Liver (tissue), 9 donors: ENCODE results near the gene FMN2. TPM values are rescaled to one million over a fixed set of nuclear protein-coding genes. Genes with fewer than 3 reads are reported as not detected.

ENCODE experiments used
- DNase-seq: peaks from one replicate; pipeline ENCODE4 v3.0.0-alpha.2; 2017; ENCODE audit warnings: low spot score
- H3K27ac ChIP-seq, 2 donors: one replicate each; pipeline ENCODE4 v1.7.0; 2013; ENCODE audit warnings: inconsistent platforms in 2 of 2, low read length in 2 of 2, control low read depth in 1 of 2, low read depth in 1 of 2, mild to moderate bottlenecking in 1 of 2
- H3K27me3 ChIP-seq, 4 donors: one replicate each; pipeline versions ENCODE4 v1.6.1 to v1.7.0; 2013; ENCODE audit warnings: low read length in 3 of 4, inconsistent platforms in 1 of 4, mild to moderate bottlenecking in 1 of 4, moderate library complexity in 1 of 4; ENCODE audit not compliant: control insufficient read depth in 4 of 4, insufficient read depth in 4 of 4
- H3K36me3 ChIP-seq, 4 donors: one replicate each; pipeline versions ENCODE4 v1.6.1 to v1.7.0; 2013; ENCODE audit warnings: low read length in 3 of 4, mild to moderate bottlenecking in 3 of 4, low read depth in 1 of 4, moderate library complexity in 1 of 4; ENCODE audit not compliant: control insufficient read depth in 4 of 4, insufficient read depth in 3 of 4
- H3K4me1 ChIP-seq, 4 donors: one replicate each; pipeline versions ENCODE4 v1.6.1 to v1.7.0; 2013; ENCODE audit warnings: low read length in 3 of 4, mild to moderate bottlenecking in 3 of 4, moderate library complexity in 1 of 4; ENCODE audit not compliant: control insufficient read depth in 4 of 4, insufficient read depth in 4 of 4
- H3K4me3 ChIP-seq, 3 donors: one replicate each; pipeline versions ENCODE4 v1.6.1 to v1.7.0; 2013; ENCODE audit warnings: low read length in 3 of 3, control low read depth in 1 of 3, low read depth in 1 of 3, mild to moderate bottlenecking in 1 of 3
- H3K9ac ChIP-seq, 2 donors: one replicate each; pipeline ENCODE4 v1.7.0; 2013; ENCODE audit warnings: low read length in 2 of 2, mild to moderate bottlenecking in 2 of 2, moderate library complexity in 2 of 2, control low read depth in 1 of 2, low read depth in 1 of 2
- H3K9me3 ChIP-seq, 4 donors: one replicate each; pipeline versions ENCODE4 v1.6.1 to v1.7.0; 2013; ENCODE audit warnings: low read length in 3 of 4; ENCODE audit not compliant: control insufficient read depth in 4 of 4
- EGR1 ChIP-seq, 2 donors: IDR thresholded peaks; 2 replicates each; pipeline ENCODE4 v1.6.1; 2016 to 2018; ENCODE audit warnings: antibody characterized with exemption in 2 of 2, low read depth in 2 of 2
- FOXA1 ChIP-seq: IDR thresholded peaks from 2 replicates; pipeline ENCODE4 v1.6.1; 2016; ENCODE audit warnings: antibody characterized with exemption
- FOXA2 ChIP-seq: IDR thresholded peaks from 2 replicates; pipeline ENCODE4 v1.6.1; 2016; ENCODE audit warnings: antibody characterized with exemption
- GABPA ChIP-seq, 2 donors: IDR thresholded peaks in 1 of 2; conservative IDR thresholded peaks in 1 of 2; 2 replicates each; pipeline ENCODE4 v1.6.1; 2016; ENCODE audit warnings: antibody characterized with exemption in 2 of 2, mild to moderate bottlenecking in 1 of 2, moderate library complexity in 1 of 2
- HNF4A ChIP-seq, 2 donors: conservative IDR thresholded peaks; 2 replicates each; pipeline ENCODE4 v1.6.1; 2016; ENCODE audit warnings: antibody characterized with exemption in 2 of 2, mild to moderate bottlenecking in 2 of 2
- HNF4G ChIP-seq: IDR thresholded peaks from 2 replicates; pipeline ENCODE4 v1.6.1; 2016; ENCODE audit warnings: antibody characterized with exemption
- JUND ChIP-seq, 2 donors: IDR thresholded peaks; 2 replicates each; pipeline ENCODE4 v1.6.1; 2016; ENCODE audit warnings: antibody characterized with exemption in 2 of 2
- NR2F2 ChIP-seq: IDR thresholded peaks from 2 replicates; pipeline ENCODE4 v1.6.1; 2016; ENCODE audit warnings: antibody characterized with exemption
- RAD21 ChIP-seq, 2 donors: IDR thresholded peaks; 2 replicates each; pipeline ENCODE4 v1.6.1; 2016; ENCODE audit warnings: antibody characterized with exemption in 2 of 2, mild to moderate bottlenecking in 2 of 2
- TAF1 ChIP-seq: conservative IDR thresholded peaks from 2 replicates; pipeline ENCODE4 v1.6.1; 2016; ENCODE audit warnings: antibody characterized with exemption, mild to moderate bottlenecking
- YY1 ChIP-seq: IDR thresholded peaks from 2 replicates; pipeline ENCODE4 v1.6.1; 2016; ENCODE audit warnings: antibody characterized with exemption, mild to moderate bottlenecking
- WGBS: extraction: QIAGEN DNeasy Blood & Tissue Kit; methylation state at CpG from one replicate; pipeline ENCODE4 v1.1.7; 2013; 5-methylcytosine and 5-hydroxymethylcytosine counted together
- polyA plus RNA-seq, 2 donors: library from polyadenylated mRNA; stranded (reverse) in 1 of 2; unstranded in 1 of 2; fragments of 200-250 nt in 1 of 2; fragments of >200 nt in 1 of 2; fragmentation: Nextera tagmentation in 1 of 2; extraction: Ambion mirVana in 1 of 2; gene quantifications; one replicate each; pipeline versions ENCODE4 v1.2.1 to v1.2.3, GENCODE V29; 2013 to 2015
- total RNA-seq, 2 donors: library from RNA; depleted of rRNA; stranded (reverse); fragments of >200 nt; gene quantifications; one replicate each; pipeline ENCODE4 v1.2.3, GENCODE V29; 2014
- TF ChIP-seq, protein P1 (sequence below): IDR thresholded peaks from 2 replicates; pipeline ENCODE4 v1.6.1; 2016; ENCODE audit warnings: antibody characterized with exemption, mild to moderate bottlenecking
- TF ChIP-seq, protein P2 (sequence below): IDR thresholded peaks from 2 replicates; pipeline ENCODE4 v1.6.1; 2016; ENCODE audit warnings: antibody characterized with exemption
- TF ChIP-seq, protein P3 (sequence below): IDR thresholded peaks from 2 replicates; pipeline ENCODE4 v1.6.1; 2016; ENCODE audit warnings: antibody characterized with exemption
- TF ChIP-seq, protein P4 (sequence below): IDR thresholded peaks from 2 replicates; pipeline ENCODE4 v1.6.1; 2016; ENCODE audit warnings: antibody characterized with exemption
- donor health status: healthy.
- donor health status: healthy.
- donor health status: healthy.
- donor health status: healthy.
- donor health status: healthy.

The FMN2 gene
- total and polyA plus RNA-seq, 4 donors: 0.17 TPM; not detected in 3

DNA sequence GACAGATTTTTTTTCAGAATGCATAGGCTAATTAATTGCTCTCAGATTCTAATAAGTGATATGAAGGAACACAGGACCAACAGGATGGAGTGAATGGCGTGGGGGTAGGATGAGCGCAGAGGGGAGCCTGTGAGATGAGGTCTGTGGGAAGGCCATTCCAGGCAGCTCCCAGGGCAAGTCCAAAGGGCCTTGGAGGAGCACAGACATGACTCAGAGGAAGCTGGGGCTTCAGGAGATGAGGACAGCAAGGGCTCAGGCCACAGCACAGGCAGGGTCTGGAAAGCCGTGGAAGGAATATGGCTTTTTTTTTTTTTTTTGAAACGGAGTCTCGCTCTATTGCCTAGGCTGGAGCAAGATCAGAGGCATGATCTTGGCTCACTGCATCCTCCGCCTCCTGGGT, 35.1 kb downstream of the FMN2 start:
- Histone ChIP-seq H3K9me3 (no peaks in the 10 kb centered on the region), H3K4me1 (no peaks in the 10 kb centered on the region), H3K36me3 (no peaks in the 10 kb centered on the region), H3K27ac (no peak overlapping the region), H3K27me3 (peaks cover 0 to 3% (median 0%) of the 10 kb centered on the region in 4 donors), H3K9ac (no peak overlapping the region), H3K4me3 (no peak overlapping the region)
- WGBS: 88% methylated on average over 6 of the region's 6 CpGs
- TF ChIP-seq, protein P1, sequence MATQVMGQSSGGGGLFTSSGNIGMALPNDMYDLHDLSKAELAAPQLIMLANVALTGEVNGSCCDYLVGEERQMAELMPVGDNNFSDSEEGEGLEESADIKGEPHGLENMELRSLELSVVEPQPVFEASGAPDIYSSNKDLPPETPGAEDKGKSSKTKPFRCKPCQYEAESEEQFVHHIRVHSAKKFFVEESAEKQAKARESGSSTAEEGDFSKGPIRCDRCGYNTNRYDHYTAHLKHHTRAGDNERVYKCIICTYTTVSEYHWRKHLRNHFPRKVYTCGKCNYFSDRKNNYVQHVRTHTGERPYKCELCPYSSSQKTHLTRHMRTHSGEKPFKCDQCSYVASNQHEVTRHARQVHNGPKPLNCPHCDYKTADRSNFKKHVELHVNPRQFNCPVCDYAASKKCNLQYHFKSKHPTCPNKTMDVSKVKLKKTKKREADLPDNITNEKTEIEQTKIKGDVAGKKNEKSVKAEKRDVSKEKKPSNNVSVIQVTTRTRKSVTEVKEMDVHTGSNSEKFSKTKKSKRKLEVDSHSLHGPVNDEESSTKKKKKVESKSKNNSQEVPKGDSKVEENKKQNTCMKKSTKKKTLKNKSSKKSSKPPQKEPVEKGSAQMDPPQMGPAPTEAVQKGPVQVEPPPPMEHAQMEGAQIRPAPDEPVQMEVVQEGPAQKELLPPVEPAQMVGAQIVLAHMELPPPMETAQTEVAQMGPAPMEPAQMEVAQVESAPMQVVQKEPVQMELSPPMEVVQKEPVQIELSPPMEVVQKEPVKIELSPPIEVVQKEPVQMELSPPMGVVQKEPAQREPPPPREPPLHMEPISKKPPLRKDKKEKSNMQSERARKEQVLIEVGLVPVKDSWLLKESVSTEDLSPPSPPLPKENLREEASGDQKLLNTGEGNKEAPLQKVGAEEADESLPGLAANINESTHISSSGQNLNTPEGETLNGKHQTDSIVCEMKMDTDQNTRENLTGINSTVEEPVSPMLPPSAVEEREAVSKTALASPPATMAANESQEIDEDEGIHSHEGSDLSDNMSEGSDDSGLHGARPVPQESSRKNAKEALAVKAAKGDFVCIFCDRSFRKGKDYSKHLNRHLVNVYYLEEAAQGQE: no peak
- TF ChIP-seq RAD21 (IDR thresholded peaks at IDR 0.05) (no peak), HNF4A (conservative IDR thresholded peaks at IDR 0.05) (no peak), JUND (IDR thresholded peaks at IDR 0.05) (no peak)
- DNase-seq: no peak

DNA sequence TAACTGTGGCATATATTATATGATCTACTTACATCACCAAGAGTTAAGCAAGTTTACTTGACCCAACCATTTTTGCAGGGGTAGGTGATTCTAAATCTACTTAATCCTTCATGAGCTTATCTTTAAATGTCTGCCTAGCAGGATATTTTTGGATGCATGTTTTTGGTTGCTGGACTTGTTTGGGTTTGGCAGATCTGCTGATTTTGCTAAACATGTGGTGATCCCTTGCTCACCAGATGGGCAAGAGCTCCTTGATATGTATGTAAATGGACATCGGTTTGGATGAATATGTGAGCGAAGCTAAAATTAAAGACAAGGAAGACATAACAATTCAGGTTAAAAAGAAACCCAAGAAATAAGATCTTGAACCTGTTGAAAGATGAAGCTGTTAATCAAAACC, 36.7 kb downstream of the FMN2 start:
- Histone ChIP-seq H3K9me3 (no peaks in the 10 kb centered on the region), H3K36me3 (no peaks in the 10 kb centered on the region), H3K9ac (no peak overlapping the region), H3K27me3 (peaks cover 0 to 5% (median 0%) of the 10 kb centered on the region in 4 donors), H3K4me1 (no peaks in the 10 kb centered on the region), H3K4me3 (no peak overlapping the region), H3K27ac (no peak overlapping the region)
- DNase-seq: no peak
- no peak for TF ChIP-seq EGR1 (IDR thresholded peaks at IDR 0.05; ENCODE audit: low read depth in 2 of 2)
- TF ChIP-seq HNF4G: no peak
- no peak for TF ChIP-seq JUND (IDR thresholded peaks at IDR 0.05)
- TF ChIP-seq, protein P2, sequence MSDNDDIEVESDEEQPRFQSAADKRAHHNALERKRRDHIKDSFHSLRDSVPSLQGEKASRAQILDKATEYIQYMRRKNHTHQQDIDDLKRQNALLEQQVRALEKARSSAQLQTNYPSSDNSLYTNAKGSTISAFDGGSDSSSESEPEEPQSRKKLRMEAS: no peak
- no peak for TF ChIP-seq TAF1
- no peak for TF ChIP-seq NR2F2
- TF ChIP-seq, protein P3, sequence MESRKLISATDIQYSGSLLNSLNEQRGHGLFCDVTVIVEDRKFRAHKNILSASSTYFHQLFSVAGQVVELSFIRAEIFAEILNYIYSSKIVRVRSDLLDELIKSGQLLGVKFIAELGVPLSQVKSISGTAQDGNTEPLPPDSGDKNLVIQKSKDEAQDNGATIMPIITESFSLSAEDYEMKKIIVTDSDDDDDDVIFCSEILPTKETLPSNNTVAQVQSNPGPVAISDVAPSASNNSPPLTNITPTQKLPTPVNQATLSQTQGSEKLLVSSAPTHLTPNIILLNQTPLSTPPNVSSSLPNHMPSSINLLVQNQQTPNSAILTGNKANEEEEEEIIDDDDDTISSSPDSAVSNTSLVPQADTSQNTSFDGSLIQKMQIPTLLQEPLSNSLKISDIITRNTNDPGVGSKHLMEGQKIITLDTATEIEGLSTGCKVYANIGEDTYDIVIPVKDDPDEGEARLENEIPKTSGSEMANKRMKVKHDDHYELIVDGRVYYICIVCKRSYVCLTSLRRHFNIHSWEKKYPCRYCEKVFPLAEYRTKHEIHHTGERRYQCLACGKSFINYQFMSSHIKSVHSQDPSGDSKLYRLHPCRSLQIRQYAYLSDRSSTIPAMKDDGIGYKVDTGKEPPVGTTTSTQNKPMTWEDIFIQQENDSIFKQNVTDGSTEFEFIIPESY: no peak
- no peak for TF ChIP-seq FOXA2
- 88% methylated on average over 2 of the region's 2 CpGs for WGBS

DNA sequence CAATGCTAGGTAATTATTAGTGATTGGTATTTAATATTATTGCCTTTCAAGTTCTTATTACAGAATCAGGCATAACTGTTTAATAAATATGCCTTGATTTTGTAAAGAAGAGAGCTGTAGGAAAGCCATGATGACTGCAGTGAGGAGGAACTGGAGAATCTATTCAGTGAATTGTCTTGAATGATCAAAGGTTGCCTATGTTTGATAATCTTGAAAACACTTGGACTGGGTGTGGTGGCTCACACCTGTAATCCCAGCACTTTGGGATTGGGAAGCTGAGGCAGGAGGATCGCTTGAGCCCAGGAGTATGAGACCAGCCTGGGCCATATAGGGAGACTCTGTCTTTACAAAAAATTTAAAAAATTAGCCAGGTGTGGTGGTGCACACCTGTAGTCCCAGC, 42.4 kb downstream of the FMN2 start:
- H3K27me3 ChIP-seq: peaks cover 0 to 5% (median 0%) of the 10 kb centered on the region in 4 donors

More for the DNA sequence above, 42.4 kb downstream of the FMN2 start:
- Histone ChIP-seq H3K4me1 (no peaks in the 10 kb centered on the region), H3K27ac (no peak overlapping the region), H3K9ac (no peak overlapping the region), H3K9me3 (no peaks in the 10 kb centered on the region), H3K36me3 (no peaks in the 10 kb centered on the region), H3K4me3 (no peak overlapping the region)
- no peak for DNase-seq
- 83% methylated on average over 1 of the region's 1 CpG for WGBS
- no peak for TF ChIP-seq EGR1 (IDR thresholded peaks at IDR 0.05; ENCODE audit: low read depth in 2 of 2)
- TF ChIP-seq RAD21 (IDR thresholded peaks at IDR 0.05): no peak
- TF ChIP-seq, protein P3: no peak
- no peak for TF ChIP-seq YY1
- TF ChIP-seq HNF4G: no peak
- no peak for TF ChIP-seq JUND (IDR thresholded peaks at IDR 0.05)
- no peak for TF ChIP-seq FOXA1
- TF ChIP-seq FOXA2: no peak
- TF ChIP-seq HNF4A (conservative IDR thresholded peaks at IDR 0.05): no peak
- TF ChIP-seq, protein P1: no peak
- TF ChIP-seq, protein P4, sequence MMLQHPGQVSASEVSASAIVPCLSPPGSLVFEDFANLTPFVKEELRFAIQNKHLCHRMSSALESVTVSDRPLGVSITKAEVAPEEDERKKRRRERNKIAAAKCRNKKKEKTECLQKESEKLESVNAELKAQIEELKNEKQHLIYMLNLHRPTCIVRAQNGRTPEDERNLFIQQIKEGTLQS: no peak
- TF ChIP-seq, protein P2: no peak
- TF ChIP-seq GABPA (IDR thresholded peaks at IDR 0.05 in 1 of 2, conservative IDR thresholded peaks at IDR 0.05 in 1 of 2): no peak
- no peak for TF ChIP-seq TAF1
